Measurements from ENCODE around the gene PHGDH. TPM values are rescaled to one million over a fixed set of nuclear protein-coding genes. Genes with fewer than 3 reads are reported as not detected.

PHGDH gene
- total and polyA plus RNA-seq, 10 donors, result 1.1 to 24.6 (median 5.5) TPM

DNA sequence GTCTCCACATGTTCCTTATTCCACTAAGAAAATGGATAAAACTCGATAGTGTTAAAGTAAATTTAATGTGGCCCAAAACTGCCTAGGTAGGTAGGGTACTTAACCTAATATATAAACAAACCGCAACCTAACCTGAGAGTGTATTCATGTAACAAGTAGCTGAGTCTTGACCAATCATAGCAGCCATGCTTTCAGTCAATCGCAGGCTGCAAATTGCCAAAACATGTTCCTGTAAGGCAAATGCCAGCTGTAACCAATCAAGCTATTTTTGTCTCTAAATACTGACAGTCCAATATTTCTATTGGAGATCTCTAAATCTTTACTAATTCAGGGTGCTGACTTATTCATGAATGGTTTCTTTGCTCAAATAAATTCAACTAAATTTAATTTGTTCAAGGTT lies 60.0 kb downstream of the PHGDH start:
- no peak for DNase-seq
- H3K9me3 ChIP-seq, result no peaks in the 10 kb centered on the region
- H3K27ac ChIP-seq, result no peak overlapping the region
- 77 to 89% (median 85%) methylated on average over 3 of the region's 3 CpGs for WGBS, 5 donors
- no peaks in the 10 kb centered on the region for H3K4me1 ChIP-seq
- no peaks in the 10 kb centered on the region for H3K36me3 ChIP-seq
- no peak for TF ChIP-seq POLR2A (IDR thresholded peaks at IDR 0.05)
- TF ChIP-seq, protein P1, sequence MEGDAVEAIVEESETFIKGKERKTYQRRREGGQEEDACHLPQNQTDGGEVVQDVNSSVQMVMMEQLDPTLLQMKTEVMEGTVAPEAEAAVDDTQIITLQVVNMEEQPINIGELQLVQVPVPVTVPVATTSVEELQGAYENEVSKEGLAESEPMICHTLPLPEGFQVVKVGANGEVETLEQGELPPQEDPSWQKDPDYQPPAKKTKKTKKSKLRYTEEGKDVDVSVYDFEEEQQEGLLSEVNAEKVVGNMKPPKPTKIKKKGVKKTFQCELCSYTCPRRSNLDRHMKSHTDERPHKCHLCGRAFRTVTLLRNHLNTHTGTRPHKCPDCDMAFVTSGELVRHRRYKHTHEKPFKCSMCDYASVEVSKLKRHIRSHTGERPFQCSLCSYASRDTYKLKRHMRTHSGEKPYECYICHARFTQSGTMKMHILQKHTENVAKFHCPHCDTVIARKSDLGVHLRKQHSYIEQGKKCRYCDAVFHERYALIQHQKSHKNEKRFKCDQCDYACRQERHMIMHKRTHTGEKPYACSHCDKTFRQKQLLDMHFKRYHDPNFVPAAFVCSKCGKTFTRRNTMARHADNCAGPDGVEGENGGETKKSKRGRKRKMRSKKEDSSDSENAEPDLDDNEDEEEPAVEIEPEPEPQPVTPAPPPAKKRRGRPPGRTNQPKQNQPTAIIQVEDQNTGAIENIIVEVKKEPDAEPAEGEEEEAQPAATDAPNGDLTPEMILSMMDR (IDR thresholded peaks at IDR 0.05 in 8 of 11, conservative IDR thresholded peaks at IDR 0.05 in 3 of 11), result no peak
- no peak for TF ChIP-seq POLR2AphosphoS5 (IDR thresholded peaks at IDR 0.05)
- intact Hi-C loops (cut with DNase I; ENCODE audit: low total_unique reads), result no loop called here
- H3K27me3 ChIP-seq (replicated peaks in 1 of 7), result peaks cover 0 to 16% (median 0%) of the 10 kb centered on the region in 7 donors
- H3K4me3 ChIP-seq, result no peak overlapping the region

DNA sequence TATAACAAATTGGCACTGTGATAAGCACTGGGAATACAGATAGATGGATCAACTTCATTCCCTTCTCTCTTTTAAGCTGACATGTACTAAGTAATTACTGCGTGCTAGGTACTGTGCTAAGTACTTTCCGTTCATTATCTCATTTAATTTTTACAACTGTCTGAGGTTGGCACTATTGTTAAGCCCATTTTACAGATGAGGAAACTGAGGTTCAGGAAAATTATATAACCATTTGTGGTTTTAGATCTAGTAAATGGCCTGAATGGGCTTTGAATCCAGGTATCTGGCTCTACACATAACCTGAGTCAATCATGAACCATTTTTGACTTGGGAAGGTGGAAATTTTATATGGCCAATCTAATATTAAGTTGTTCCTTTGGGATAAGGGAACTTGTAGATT lies 60.6 kb downstream of the PHGDH start:
- H3K27ac ChIP-seq, result no peak overlapping the region
- H3K36me3 ChIP-seq, result no peaks in the 10 kb centered on the region
- WGBS, 5 donors, result 93 to 97% (median 95%) methylated on average over 2 of the region's 2 CpGs
- H3K27me3 ChIP-seq (replicated peaks in 1 of 7), result peaks cover 0 to 12% (median 0%) of the 10 kb centered on the region in 7 donors
- no peaks in the 10 kb centered on the region for H3K4me1 ChIP-seq
- no peak overlapping the region for H3K4me3 ChIP-seq
- no peaks in the 10 kb centered on the region for H3K9me3 ChIP-seq
- TF ChIP-seq POLR2AphosphoS5 (IDR thresholded peaks at IDR 0.05) (no peak), POLR2A (IDR thresholded peaks at IDR 0.05) (no peak)
- TF ChIP-seq, protein P1 (IDR thresholded peaks at IDR 0.05 in 8 of 11, conservative IDR thresholded peaks at IDR 0.05 in 3 of 11), result no peak
- intact Hi-C loops (cut with DNase I; ENCODE audit: low total_unique reads), result no loop called here
- no peak for DNase-seq

DNA sequence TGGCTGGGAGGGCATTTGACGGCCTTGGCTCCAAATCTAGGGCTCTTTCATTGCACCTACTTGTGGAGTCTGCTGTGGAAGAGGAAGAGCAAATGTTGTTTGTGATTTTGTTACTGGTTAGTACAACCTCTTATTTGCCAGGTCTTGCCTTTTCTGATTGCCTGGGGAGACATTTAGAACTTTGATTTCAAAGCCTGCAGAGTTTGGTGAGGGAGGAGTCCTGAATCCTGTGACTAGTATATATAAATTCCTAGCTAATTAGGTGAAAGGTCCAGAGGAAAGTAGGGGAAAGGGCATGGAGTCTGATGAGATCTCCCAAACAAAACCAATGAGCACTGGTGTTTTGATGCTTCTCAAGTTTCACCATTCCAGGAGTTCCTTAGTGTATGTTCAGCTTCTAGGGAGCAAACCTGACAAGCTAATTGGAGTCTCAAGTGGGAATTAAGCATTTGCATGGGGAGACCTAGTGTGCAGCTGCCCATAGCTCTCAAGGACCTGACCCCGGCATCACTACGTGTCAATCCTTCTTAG lies 62.0 kb downstream of the PHGDH start:
- Histone ChIP-seq H3K9me3 (no peaks in the 10 kb centered on the region), H3K4me1 (no peaks in the 10 kb centered on the region), H3K27me3 (replicated peaks in 1 of 7) (peaks cover 0 to 6% (median 0%) of the 10 kb centered on the region in 7 donors), H3K36me3 (no peaks in the 10 kb centered on the region), H3K4me3 (no peak overlapping the region), H3K27ac (no peak overlapping the region)
- DNase-seq, result no peak
- WGBS, 5 donors, result 62 to 82% (median 75%) methylated on average over 3 of the region's 3 CpGs
- TF ChIP-seq, protein P1 (IDR thresholded peaks at IDR 0.05 in 8 of 11, conservative IDR thresholded peaks at IDR 0.05 in 3 of 11), result no peak
- no peak for TF ChIP-seq POLR2A (IDR thresholded peaks at IDR 0.05)
- no peak for TF ChIP-seq POLR2AphosphoS5 (IDR thresholded peaks at IDR 0.05)
- intact Hi-C loops (cut with DNase I; ENCODE audit: low total_unique reads), result no loop called here

- Histone ChIP-seq H3K27me3 (replicated peaks in 1 of 7) (no peaks in the 10 kb centered on the region), H3K27ac (no peak overlapping the region), H3K36me3 (no peaks in the 10 kb centered on the region), H3K4me1 (no peaks in the 10 kb centered on the region), H3K9me3 (no peaks in the 10 kb centered on the region), H3K4me3 (no peak overlapping the region)
- TF ChIP-seq, protein P1 (IDR thresholded peaks at IDR 0.05 in 8 of 11, conservative IDR thresholded peaks at IDR 0.05 in 3 of 11), result no peak
- intact Hi-C loops (cut with DNase I; ENCODE audit: low total_unique reads), result no loop called here
- 75 to 88% (median 78%) methylated on average over 7 of the region's 7 CpGs for WGBS, 5 donors
- no peak for DNase-seq
These were observed 63.2 kb downstream of the PHGDH start for GRCh38 chr1:119774746-119775490.
